Measurements from ENCODE around the gene NPHP3.
A peak's percentile ranks its signal among the peaks of the same experiment; 100 is the strongest.

NPHP3 gene

DNA sequence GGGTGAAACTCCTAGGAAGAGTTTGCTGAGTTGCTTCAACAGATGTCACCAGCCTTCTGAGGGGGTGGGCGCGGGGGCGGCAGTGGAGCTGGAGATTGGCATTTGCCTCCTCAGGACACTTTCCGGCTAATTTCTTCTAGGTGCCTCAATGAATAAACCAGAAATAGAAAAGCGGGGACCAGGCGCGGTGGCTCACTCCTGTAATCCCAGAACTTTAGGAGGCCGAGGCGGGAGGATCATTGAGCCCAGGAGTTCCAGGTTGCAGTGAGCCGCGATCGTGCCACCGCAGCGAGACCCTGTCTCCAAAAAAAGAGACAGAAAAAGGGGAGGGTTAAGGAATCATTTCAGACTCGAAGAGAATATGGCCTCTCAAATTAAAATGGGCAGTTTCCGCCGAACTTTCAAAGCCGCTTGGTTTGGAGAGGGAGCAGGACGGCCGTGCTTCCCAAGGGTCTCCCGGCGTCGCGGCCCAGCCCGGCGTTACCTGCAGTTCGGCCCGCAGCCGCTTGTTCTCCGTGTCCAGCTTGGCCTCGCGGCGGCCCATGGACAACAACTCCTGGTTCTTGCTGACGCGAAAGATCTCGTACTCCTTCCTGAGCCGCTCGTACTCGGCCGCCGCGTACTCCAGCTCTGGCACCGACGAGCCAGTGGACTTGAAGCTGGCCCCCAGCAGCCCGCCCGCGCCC lies 587 bp downstream of the NPHP3 start:
- no peak for TF ChIP-seq USF1 (IDR thresholded peaks at IDR 0.05)
- TF ChIP-seq CREB1 (IDR thresholded peaks at IDR 0.05; ENCODE audit: low read depth) = no peak
- TF ChIP-seq EP300 (IDR thresholded peaks at IDR 0.05; ENCODE audit: borderline replicate concordance) = no peak
- no peak for TF ChIP-seq NFIC (IDR thresholded peaks at IDR 0.05)
- TF ChIP-seq FOXM1 (IDR thresholded peaks at IDR 0.05; ENCODE audit: borderline replicate concordance, low read depth) = no peak
- TF ChIP-seq TAF1 (IDR thresholded peaks at IDR 0.05; ENCODE audit: low read depth) = no peak
- TF ChIP-seq, protein P1, sequence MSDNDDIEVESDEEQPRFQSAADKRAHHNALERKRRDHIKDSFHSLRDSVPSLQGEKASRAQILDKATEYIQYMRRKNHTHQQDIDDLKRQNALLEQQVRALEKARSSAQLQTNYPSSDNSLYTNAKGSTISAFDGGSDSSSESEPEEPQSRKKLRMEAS (IDR thresholded peaks at IDR 0.05) = peak; percentile 26; the same call in 1 of the 2 replicates
- no peak for TF ChIP-seq CEBPB (IDR thresholded peaks at IDR 0.05)
- TF ChIP-seq REST (IDR thresholded peaks at IDR 0.05; ENCODE audit: low read depth) = no peak
- no peak; the same call in 1 of the 2 replicates for TF ChIP-seq TCF12 (IDR thresholded peaks at IDR 0.05; ENCODE audit: low read depth)
- TF ChIP-seq TEAD4 (IDR thresholded peaks at IDR 0.05) = no peak
- no peak for TF ChIP-seq RAD21 (IDR thresholded peaks at IDR 0.05; ENCODE audit: low read depth)
- no peak for TF ChIP-seq YY1 (IDR thresholded peaks at IDR 0.05; ENCODE audit: low read depth)
- TF ChIP-seq ZBTB7A (IDR thresholded peaks at IDR 0.05; ENCODE audit: low read depth) = 0 out of 2 replicates have a peak, but pooled peaks have one; percentile 22

DNA sequence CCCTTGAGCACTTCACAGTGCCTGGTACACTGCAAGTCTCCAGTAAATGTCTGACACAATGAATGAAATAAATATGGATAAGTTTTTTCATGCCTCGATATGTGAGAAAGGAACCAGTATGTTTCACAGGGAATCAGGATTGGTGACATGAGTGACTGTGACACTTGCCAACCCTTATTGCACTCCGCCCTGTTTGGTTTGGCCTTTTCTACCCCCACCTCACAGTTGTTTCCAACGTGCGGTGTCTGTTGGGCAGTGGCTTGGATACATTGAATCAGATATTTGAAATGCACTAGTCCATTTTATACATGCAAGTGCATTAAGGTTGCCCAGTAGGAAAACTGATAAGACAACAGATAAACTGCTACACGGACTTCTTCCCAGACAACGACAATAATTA lies 2.0 kb downstream of the NPHP3 start:
- TF ChIP-seq REST (IDR thresholded peaks at IDR 0.05; ENCODE audit: low read depth) = no peak
- TF ChIP-seq TEAD4 (IDR thresholded peaks at IDR 0.05) = no peak
- TF ChIP-seq CREB1 (IDR thresholded peaks at IDR 0.05; ENCODE audit: low read depth) = no peak
- no peak for TF ChIP-seq EGR1 (IDR thresholded peaks at IDR 0.05)
- TF ChIP-seq EP300 (IDR thresholded peaks at IDR 0.05; ENCODE audit: borderline replicate concordance) = no peak
- no peak for TF ChIP-seq YY1 (IDR thresholded peaks at IDR 0.05; ENCODE audit: low read depth)
- TF ChIP-seq USF1 (IDR thresholded peaks at IDR 0.05) = no peak
- TF ChIP-seq NFIC (IDR thresholded peaks at IDR 0.05) = no peak

DNA sequence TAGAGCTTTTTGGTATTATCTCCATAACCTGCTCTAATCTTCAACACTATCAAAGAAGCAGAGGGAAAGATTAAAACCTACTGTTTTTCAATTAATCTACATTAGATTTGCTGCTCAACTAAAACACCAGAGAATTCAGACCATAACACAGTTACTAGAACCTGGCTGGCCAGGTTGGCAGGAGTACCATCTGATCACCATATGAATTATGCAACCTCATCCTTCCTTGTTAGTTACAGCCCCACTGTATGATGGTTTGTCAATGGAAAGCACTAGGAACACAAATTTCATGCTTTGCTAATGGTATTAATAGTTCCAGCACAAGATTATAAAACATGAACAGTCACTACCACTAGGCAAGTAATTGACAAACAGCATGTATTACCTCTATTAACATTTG lies 5.8 kb downstream of the NPHP3 start:
- TF ChIP-seq EP300 (IDR thresholded peaks at IDR 0.05; ENCODE audit: borderline replicate concordance) (no peak), CEBPB (IDR thresholded peaks at IDR 0.05) (no peak), RAD21 (IDR thresholded peaks at IDR 0.05; ENCODE audit: low read depth) (no peak), CREB1 (IDR thresholded peaks at IDR 0.05; ENCODE audit: low read depth) (no peak), YY1 (IDR thresholded peaks at IDR 0.05; ENCODE audit: low read depth) (no peak)
- TF ChIP-seq, protein P1 (IDR thresholded peaks at IDR 0.05) = no peak

DNA sequence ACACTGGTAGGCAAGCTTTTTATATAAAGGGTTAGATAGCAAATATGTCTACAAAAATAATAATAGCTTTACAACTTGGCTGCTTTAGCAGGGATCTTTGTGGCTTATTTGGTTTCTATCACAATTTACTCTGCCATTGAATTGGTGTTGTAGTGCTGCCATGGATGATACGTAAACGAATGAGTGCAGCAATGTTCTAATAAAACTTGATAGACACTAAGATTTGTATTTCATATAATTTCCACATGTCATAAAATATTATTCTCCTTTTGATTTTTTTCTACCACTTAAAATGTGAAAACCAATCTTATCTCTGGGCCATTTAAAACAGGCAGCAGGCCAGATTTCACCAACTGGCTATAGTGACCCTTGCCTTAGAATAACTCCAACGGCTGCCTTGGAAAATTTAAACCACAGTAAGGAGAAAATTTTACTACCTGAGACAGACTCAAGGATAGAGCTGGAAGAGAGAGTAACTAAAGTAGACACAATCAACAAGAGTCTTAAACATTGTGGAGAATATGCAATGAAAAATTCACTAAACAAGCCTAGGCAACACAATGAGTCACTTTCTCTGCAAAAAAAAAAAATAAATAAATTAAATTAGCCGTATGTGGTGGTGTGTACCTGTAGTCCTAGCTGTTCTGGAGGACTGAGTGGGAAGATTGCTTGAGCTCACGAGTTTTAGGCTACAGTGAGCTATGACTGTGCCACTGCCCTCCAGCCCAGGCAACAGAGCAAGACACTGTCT lies 8.1 kb downstream of the NPHP3 start:
- TF ChIP-seq CREB1 (IDR thresholded peaks at IDR 0.05; ENCODE audit: low read depth) (no peak), CEBPB (IDR thresholded peaks at IDR 0.05) (no peak), ZBTB7A (IDR thresholded peaks at IDR 0.05; ENCODE audit: low read depth) (no peak), YY1 (IDR thresholded peaks at IDR 0.05; ENCODE audit: low read depth) (no peak), USF1 (IDR thresholded peaks at IDR 0.05) (no peak), REST (IDR thresholded peaks at IDR 0.05; ENCODE audit: low read depth) (no peak), EP300 (IDR thresholded peaks at IDR 0.05; ENCODE audit: borderline replicate concordance) (no peak), EGR1 (IDR thresholded peaks at IDR 0.05) (no peak), TCF12 (IDR thresholded peaks at IDR 0.05; ENCODE audit: low read depth) (no peak), NFIC (IDR thresholded peaks at IDR 0.05) (no peak), RAD21 (IDR thresholded peaks at IDR 0.05; ENCODE audit: low read depth) (no peak), TAF1 (IDR thresholded peaks at IDR 0.05; ENCODE audit: low read depth) (no peak), FOXM1 (IDR thresholded peaks at IDR 0.05; ENCODE audit: borderline replicate concordance, low read depth) (no peak), TEAD4 (IDR thresholded peaks at IDR 0.05) (no peak)
- TF ChIP-seq, protein P1 (IDR thresholded peaks at IDR 0.05) = no peak
